ENCODE results near the gene UBE2E2.

UBE2E2 gene

DNA sequence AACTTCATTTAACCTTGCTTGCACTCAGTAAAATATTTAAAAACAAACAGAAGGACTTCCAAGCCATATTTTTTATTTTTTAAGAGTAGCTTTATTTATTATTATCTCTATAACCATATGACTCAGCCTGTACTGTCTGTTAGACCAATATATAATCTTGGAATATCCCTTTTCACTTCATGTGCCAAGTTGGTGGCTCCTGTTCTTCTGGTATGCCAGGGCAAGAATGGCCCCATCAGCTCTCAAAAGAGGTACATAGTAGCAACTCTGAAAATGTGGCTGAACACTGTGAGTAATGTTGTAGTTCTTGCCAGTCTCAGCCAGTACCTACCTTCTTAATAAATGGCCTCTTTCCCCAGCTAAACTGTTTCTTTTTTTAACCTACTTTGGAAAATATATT, 345.6 kb downstream of the UBE2E2 start:
- no peak for DNase-seq

- DNase-seq, result no peak
These were observed 346.2 kb downstream of the UBE2E2 start for GRCh38 chr3:23549148-23549910.

GRCh38 chr3:23550402-23550801, 347.3 kb downstream of the UBE2E2 start:
- DNase-seq, result no peak

GRCh38 chr3:23552506-23552905, 349.4 kb downstream of the UBE2E2 start:
- DNase-seq, result no peak

DNA sequence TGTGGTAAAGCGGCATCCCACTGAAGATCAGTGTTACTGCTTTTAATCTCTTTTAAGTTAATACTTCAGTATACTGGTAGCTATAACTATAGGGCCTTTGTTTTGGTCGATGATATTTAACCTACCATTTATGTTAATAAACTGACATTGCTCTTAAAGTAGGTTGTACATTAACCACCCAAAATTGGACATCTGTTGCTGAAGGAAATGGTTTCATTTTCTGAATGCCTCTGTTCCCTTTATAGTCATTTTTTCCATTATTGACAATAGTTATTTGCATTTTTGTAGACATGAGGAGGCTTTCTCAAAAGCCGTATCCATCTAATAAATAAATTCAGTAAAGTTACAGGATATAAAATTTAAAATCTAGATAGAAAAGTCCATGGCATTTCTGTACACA, 350.2 kb downstream of the UBE2E2 start:
- DNase-seq, result no peak

GRCh38 chr3:23565041-23565775, 362.1 kb downstream of the UBE2E2 start:
- no peak for DNase-seq

- DNase-seq, result no peak
These were observed 363.4 kb downstream of the UBE2E2 start for GRCh38 chr3:23566499-23566898.

DNA sequence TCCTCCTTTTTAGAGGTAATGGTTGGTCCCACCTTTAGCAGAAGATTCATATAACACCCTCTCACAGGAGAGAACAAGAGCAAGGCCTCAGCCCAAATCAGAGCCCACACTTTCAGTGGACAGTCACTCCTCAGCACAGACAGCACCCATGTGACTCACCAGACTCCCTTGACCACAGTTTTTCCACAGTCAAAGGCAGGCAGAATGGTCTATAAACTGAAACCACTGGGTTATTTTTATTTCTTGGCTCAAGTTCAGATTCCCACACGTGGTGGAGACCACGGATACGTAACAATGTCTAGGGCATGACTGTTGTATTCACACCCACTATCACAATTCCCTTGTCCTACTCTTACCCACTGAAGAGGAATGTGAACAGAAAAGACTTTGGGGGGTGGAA, 364.8 kb downstream of the UBE2E2 start:
- DNase-seq, result peak; percentile 91

DNA sequence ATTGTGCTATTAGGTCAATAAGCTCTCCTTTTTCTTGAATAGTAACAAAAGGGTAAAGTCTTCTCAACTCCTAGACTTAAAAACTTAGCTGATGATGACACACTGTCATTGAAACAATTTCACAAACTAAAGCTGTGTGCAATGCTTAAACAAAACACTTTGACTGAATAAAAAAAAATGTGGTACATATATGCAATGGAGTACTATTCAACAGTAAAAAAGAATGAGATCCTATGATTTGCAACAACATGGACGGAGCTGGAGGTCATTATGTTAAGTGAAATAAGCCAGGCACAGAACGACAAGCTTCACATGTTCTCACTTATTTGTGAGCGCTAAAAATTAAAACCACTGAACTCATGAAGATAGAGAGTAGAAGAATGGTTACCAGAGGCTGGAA, 370.7 kb downstream of the UBE2E2 start:
- no peak for DNase-seq

GRCh38 chr3:23574822-23575315, 371.7 kb downstream of the UBE2E2 start:
- DNase-seq, result no peak

DNA sequence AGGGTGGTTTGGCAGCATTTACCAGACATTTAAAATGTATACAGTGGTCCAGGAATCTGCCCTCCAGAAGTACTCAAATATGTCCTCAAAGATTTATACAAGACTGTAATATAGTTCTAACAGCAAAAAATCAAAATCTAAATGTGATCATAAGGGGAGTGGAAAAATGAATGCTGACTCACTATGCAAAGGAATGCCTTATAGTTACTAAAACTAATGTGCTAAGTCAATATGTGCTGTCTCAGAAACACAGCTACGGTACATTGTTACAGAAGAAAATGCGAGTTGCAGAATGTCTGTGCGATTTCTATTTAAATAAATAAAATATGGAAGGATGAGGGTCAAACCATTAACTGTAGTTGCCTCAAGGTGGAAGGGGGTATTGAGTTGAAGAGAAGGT, 372.6 kb downstream of the UBE2E2 start:
- DNase-seq, result peak; percentile 40

GRCh38 chr3:23576379-23576959, 373.3 kb downstream of the UBE2E2 start:
- DNase-seq, result no peak

- peak; percentile 48 for DNase-seq
These were observed 377.1 kb downstream of the UBE2E2 start for GRCh38 chr3:23580096-23580713.

GRCh38 chr3:23583980-23584740, 381.0 kb downstream of the UBE2E2 start:
- no peak for DNase-seq

DNA sequence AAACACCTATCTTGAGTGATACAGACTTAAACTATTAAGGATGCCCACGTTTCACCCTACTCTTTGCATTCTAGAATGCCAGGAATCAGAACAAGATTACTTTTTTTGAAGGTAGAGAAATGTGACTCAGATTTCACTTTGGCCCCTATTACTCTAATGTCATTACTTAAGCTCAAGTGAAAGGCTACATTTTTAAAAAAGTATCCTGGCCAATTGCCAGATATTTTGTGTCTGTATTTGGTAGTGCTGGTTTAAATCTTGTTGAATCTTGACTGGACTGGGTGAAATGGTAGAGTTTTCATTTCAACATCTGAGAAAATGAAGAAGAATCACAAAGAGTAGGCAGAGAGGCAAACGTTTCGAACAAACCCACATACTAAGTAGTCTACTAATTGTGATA, 384.4 kb downstream of the UBE2E2 start:
- DNase-seq, result no peak

- DNase-seq, result no peak
These were observed 385.4 kb downstream of the UBE2E2 start for GRCh38 chr3:23588547-23588946.

DNA sequence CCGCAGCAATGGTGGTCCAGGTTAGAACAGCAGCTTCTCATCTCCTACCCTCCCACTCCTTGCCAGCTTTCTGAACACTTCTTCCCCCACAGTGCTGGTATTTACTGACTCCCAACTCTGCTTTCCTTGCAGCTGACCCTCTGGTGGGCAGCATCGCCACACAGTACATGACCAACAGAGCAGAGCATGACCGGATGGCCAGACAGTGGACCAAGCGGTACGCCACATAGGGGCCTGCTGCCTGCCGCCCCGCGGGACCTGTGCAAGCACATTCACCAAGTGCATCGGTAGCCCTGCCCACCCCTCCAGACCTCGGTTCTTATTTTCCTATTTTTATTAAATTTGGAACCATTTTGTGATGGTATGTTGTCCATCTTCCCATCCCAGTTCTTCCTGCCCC, 386.5 kb downstream of the UBE2E2 start:
- no peak for DNase-seq

DNA sequence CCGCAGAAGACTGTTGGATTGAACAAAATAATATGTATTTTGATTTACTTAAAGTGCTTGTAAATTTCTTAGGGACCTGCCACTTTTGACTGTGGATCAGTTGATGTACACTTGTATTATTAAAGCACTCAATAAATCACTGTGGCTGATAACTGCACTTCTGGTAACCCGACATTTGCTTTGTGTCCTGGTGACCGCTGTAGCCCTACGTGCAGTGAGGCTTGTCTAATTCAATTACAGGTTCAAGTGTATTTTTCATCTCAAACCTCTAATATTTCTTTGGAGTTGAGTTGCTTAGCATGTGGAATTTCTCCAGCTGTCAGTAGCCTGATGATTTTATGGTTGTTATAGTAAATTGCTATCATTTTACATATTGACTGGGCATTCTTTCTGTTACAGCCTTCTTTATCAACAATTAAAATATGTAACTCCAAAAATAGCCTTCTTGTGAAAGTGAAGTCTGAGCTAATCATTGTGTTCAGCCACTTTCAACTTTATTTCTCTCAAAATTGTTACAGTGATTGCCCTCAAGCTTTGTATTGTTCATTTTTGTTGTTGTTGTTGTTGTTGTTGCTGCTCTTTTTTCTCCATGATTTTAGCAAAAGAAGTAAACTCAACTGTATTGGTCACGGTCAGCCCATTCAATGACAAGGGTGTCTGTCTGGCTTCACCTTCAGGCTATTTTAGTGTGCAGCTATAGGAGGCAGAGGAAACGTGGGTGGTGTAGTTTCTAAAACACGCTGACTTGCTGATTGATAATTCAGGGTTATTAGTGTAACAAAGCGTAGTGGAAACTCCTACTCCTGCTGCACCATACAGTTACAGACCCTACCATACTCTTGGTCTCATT, 387.5 kb downstream of the UBE2E2 start:
- DNase-seq, result no peak

GRCh38 chr3:23591374-23591773, 388.2 kb downstream of the UBE2E2 start:
- no peak for DNase-seq

- no peak for DNase-seq
These were observed 390.1 kb downstream of the UBE2E2 start for GRCh38 chr3:23592961-23593931.

Measured in fibroblast of skin of right quadriceps (primary cell).